Epithelial cell of alveolus of lung (primary cell): ENCODE results near the gene SNX33. TPM values are rescaled to one million over a fixed set of nuclear protein-coding genes. Genes with fewer than 3 reads are reported as not detected.

Source experiments
- total RNA-seq: library from RNA; depleted of rRNA; stranded (reverse); fragments of >200 nt; gene quantifications from 2 replicates; pipeline ENCODE4 v1.2.1, GENCODE V29; 2015

Gene SNX33
- total RNA-seq, result 21.2 and 24.2 TPM in 2 replicates

GRCh38 chr15:75647370-75648155 is at the start of gene SNX33:
SNX33 (plus strand) TSS chr15:75647912; CDS start chr15:75649103, 1,191 bp downstream.

GRCh38 chr15:75625542-75626347 is 22.0 kb upstream of the SNX33 start, which contains the start of gene SNUPN:
SNUPN (minus strand) TSS chr15:75625725; CDS start chr15:75621051, 4,674 bp downstream.

GRCh38 chr15:75639709-75640482 is 7.8 kb upstream of the SNX33 start, which contains the start of gene IMP3:
IMP3 (minus strand) TSS chr15:75640224; CDS start chr15:75640168, 56 bp downstream.

Other genes with a start within 250 kb of the SNX33 start
- 30.4 and 30.5 TPM in 2 replicates for gene SIN3A, start 196.2 kb upstream of the SNX33 start, total RNA-seq
- 21.2 and 22.9 TPM in 2 replicates for gene PTPN9, start 68.6 kb upstream of the SNX33 start, total RNA-seq
- 27.4 and 28.6 TPM in 2 replicates for gene SNUPN, start 22.2 kb upstream of the SNX33 start, total RNA-seq
- 95.4 and 97.6 TPM in 2 replicates for gene IMP3, start 7.7 kb upstream of the SNX33 start, total RNA-seq
- 17.1 and 33.9 TPM in 2 replicates for gene CSPG4, start 64.9 kb downstream of the SNX33 start, total RNA-seq
- 23.2 and 31.9 TPM in 2 replicates for gene UBE2Q2, start 195.5 kb downstream of the SNX33 start, total RNA-seq